Pancreas (tissue), 10 donors: ENCODE data around the gene ANAPC10. TPM values are rescaled to one million over a fixed set of nuclear protein-coding genes. Genes with fewer than 3 reads are reported as not detected.
A peak's percentile ranks its signal among the peaks of the same experiment; 100 is the strongest.
"Not testable (repeated sequence)": the region's sequence is repeated elsewhere in the genome, so short reads cannot be mapped to it uniquely, and the experiment has no call there.

ENCODE experiments used
- ATAC-seq, 4 donors: fragments of 200-7000 bp; cut with Tn5 transposase; one replicate each; pipeline versions ENCODE4 v1.8.0 to v1.9.1; 2020; ENCODE audit warnings: mild to moderate bottlenecking in 4 of 4, moderate library complexity in 4 of 4
- DNase-seq, 6 donors: peaks; one replicate each; pipeline ENCODE4 v3.0.0-alpha.2; 2020
- FAIRE-seq: peaks from 2 replicates; lab custom pipeline; 2012; peaks lifted over from hg19 to GRCh38; lab: Jason Lieb, UNC
- H3K27ac ChIP-seq, 4 donors: fragments of 200-600 bp; sonication (generic); 1 replicate in 3 of 4; 2 replicates in 1 of 4; pipeline versions ENCODE4 v1.5.0 to v1.8.0; 2020
- H3K27me3 ChIP-seq, 4 donors: fragments of 200-600 bp; one replicate each; pipeline ENCODE4 v1.8.0; 2021
- H3K36me3 ChIP-seq, 3 donors: fragments of 200-600 bp; sonication (generic) in 1 of 3; one replicate each; pipeline versions ENCODE4 v1.5.0 to v1.8.0; 2020 to 2021
- H3K4me1 ChIP-seq, 3 donors: fragments of 200-600 bp; one replicate each; pipeline ENCODE4 v1.8.0; 2021
- H3K4me3 ChIP-seq, 4 donors: fragments of 200-600 bp; sonication (generic) in 2 of 4; one replicate each; pipeline versions ENCODE4 v1.5.0 to v1.8.0; 2020 to 2021
- H3K9me3 ChIP-seq, 4 donors: fragments of 200-600 bp; one replicate each; pipeline ENCODE4 v1.8.0; 2021
- CTCF ChIP-seq, 4 donors: fragments of 200-600 bp; sonication (generic) in 3 of 4; IDR thresholded peaks; one replicate each; pipeline versions ENCODE4 v1.5.0 to v1.8.0; 2021; ENCODE audit warnings: antibody characterized with exemption in 4 of 4
- WGBS, 2 donors: extraction: QIAGEN DNeasy Blood & Tissue Kit; methylation state at CpG; one replicate each; pipeline ENCODE4 v1.1.7; 2013; 5-methylcytosine and 5-hydroxymethylcytosine counted together
- intact Hi-C, 3 donors: fragments of 100-400 bp; cut with DNase I; formaldehyde crosslinking; loops; one replicate each; pipeline versions ENCODE4 v1.11.1 to v1.14.2; 2022
- polyA plus RNA-seq, 2 donors: library from polyadenylated mRNA; stranded (reverse); fragments of 200-250 nt; gene quantifications; one replicate each; pipeline ENCODE4 v1.2.3, GENCODE V29; 2013
- total RNA-seq, 6 donors: library from RNA; stranded (reverse); fragmentation: NEBNext Ultra II Directional in 4 of 6; extraction: Animal tissue kit (Norgen Biotek cat#: 25700) in 4 of 6; gene quantifications; one replicate each; pipeline versions ENCODE4 v1.2.1 to v1.2.4, GENCODE V29; 2021 to 2023
- donor health status: healthy with polysubstance abuse.
- donor health status: DM: no; HTN: no; CAD: no; lungs with moderate emphysema.
- donor health status: DM: no; HTN: no; CAD: no.
- donor health status: control.
- donor health status: control.
- donor health status: Bipolar disorder and iron deficiency.
- donor health status: DM: yes; HTN: yes; CAD: no.
- donor health status: DM: no; HTN: no; CAD: no.
- donor health status: DM: no; HTN: no; CAD: no.
- donor health status: DM: yes; HTN: yes; CAD: no.

ANAPC10 gene
- total and polyA plus RNA-seq, 8 donors: 5.3 to 11.1 (median 8.3) TPM

- no peaks in the 10 kb centered on the region for H3K27me3 ChIP-seq
- no peak overlapping the region for H3K27ac ChIP-seq
- FAIRE-seq (no peak), DNase-seq (no peak), ATAC-seq (no peak)
- 86 to 88% methylated on average over 3 of the region's 3 CpGs for WGBS, 2 donors
- peaks cover 0 to 3% (median 0%) of the 10 kb centered on the region in 4 donors for H3K9me3 ChIP-seq
- no peak overlapping the region for H3K4me3 ChIP-seq
- intact Hi-C loops: no loop called here
- H3K4me1 ChIP-seq: no peaks in the 10 kb centered on the region
- TF ChIP-seq CTCF (IDR thresholded peaks at IDR 0.05): no peak
- no peaks in the 10 kb centered on the region for H3K36me3 ChIP-seq
Observed at GRCh38 chr4:145001635-145002034, 96.4 kb downstream of the ANAPC10 start.

GRCh38 chr4:145000656-145001055 is 97.3 kb downstream of the ANAPC10 start:
- WGBS, 2 donors: 96 to 97% methylated on average over 5 of the region's 5 CpGs
- H3K27ac ChIP-seq, ATAC-seq, H3K27me3 ChIP-seq, H3K4me1 ChIP-seq, H3K36me3 ChIP-seq, H3K4me3 ChIP-seq, H3K9me3 ChIP-seq, FAIRE-seq, intact Hi-C loops: not testable (repeated sequence)
- peak in 1 of 6 donors; percentile 11 for DNase-seq

GRCh38 chr4:144989306-144989705 is 108.7 kb downstream of the ANAPC10 start:
- DNase-seq (no peak), FAIRE-seq (no peak), ATAC-seq (no peak)
- Histone ChIP-seq H3K27ac (no peak overlapping the region), H3K4me3 (no peak overlapping the region), H3K27me3 (no peaks in the 10 kb centered on the region), H3K9me3 (no peaks in the 10 kb centered on the region), H3K36me3 (no peaks in the 10 kb centered on the region), H3K4me1 (no peaks in the 10 kb centered on the region)
- 92% methylated on average over 2 of the region's 2 CpGs for WGBS, 2 donors
- intact Hi-C loops: no loop called here
- no peak for TF ChIP-seq CTCF (IDR thresholded peaks at IDR 0.05)

- TF ChIP-seq CTCF (IDR thresholded peaks at IDR 0.05): no peak
- WGBS, 2 donors: 91 to 95% methylated on average over 1 of the region's 1 CpG
- intact Hi-C loops: no loop called here
- Histone ChIP-seq H3K4me3 (no peak overlapping the region), H3K27me3 (no peaks in the 10 kb centered on the region), H3K36me3 (no peaks in the 10 kb centered on the region), H3K9me3 (no peaks in the 10 kb centered on the region), H3K27ac (no peak overlapping the region), H3K4me1 (no peaks in the 10 kb centered on the region)
- DNase-seq (no peak), ATAC-seq (no peak), FAIRE-seq (peak; percentile 45)
Observed at GRCh38 chr4:144985531-144985930, 112.5 kb downstream of the ANAPC10 start.

- FAIRE-seq: no peak
- Histone ChIP-seq H3K36me3 (no peaks in the 10 kb centered on the region), H3K4me1 (no peaks in the 10 kb centered on the region), H3K27ac (no peak overlapping the region), H3K9me3 (no peaks in the 10 kb centered on the region), H3K27me3 (no peaks in the 10 kb centered on the region), H3K4me3 (no peak overlapping the region)
- DNase-seq: no peak
- no peak for TF ChIP-seq CTCF (IDR thresholded peaks at IDR 0.05)
- intact Hi-C loops: no loop called here
- ATAC-seq: no peak
Observed at GRCh38 chr4:144985014-144985413, 113.0 kb downstream of the ANAPC10 start.
